Raji (cell line): ENCODE data around the gene IKBIP.

ENCODE experiments used
- POLR2A ChIP-seq: IDR thresholded peaks from 2 replicates; pipeline ENCODE4 v1.6.1; 2011; ENCODE audit warnings: low read depth, low read length, control low read depth; ENCODE audit not compliant: insufficient read depth

IKBIP gene

DNA sequence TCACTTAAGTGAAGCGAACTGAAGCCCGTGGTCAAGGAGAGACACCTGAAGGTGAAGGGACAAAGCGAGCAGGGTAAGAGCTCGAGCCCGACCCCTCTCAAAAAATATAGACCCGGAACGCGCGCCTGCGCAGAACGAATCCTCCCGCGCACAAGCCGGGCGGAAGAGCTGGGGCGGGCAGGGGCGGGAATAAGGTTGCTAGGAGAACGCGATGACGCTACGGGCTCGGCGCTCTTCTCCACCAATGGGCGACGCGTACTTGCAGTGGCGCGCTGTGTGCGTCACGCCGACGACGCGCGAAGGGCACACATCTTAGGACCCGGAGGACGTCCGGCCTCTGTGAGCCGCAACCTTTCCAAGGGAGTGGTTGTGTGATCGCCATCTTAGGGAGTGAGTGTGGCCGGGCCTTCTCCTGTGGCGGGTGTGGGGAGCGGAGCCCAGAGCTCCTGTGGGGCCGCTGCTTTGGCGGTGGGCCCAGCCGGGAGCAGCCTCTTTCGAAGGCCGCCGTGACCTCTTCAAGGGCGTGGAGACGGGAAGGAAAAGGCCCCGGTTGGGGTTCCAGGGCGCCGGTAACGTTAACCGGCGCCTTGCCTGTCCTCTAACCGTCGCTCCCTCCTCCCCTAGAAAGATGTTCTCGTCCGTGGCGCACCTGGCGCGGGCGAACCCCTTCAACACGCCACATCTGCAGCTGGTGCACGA, 51.1 kb downstream of the IKBIP start, which contains the start of gene SLC25A3:
Gene SLC25A3, plus strand, starts transcription at position 336 of the 699 bp plus-strand sequence. Its CDS starts 293 bp downstream, at position 629.
- peak; percentile 100 for TF ChIP-seq POLR2A

DNA sequence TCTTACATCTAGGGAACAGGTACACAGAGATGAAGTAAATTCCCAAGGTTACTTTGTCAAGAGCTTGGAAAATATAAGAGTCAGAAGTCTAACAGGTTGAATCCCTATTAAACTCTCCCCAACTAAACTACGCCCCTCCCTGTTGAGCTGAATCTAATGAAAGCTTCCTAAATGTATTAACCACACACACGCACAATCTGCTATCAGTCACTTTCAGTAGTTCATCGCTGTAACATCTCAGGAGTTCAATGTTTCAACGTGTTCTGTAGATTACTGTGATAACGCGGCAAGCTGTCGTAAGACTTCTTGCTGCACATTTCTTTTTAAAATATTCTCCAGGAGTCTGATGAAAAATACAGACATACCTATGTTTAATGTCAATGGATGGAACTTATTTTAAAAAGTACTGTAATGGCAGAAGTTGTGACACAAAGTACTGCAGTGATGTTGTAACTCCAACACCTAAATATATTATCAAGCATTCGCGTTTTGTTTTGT, 51.7 kb downstream of the IKBIP start:
- no peak for TF ChIP-seq POLR2A

GRCh38 chr12:98591209-98591608, 53.4 kb downstream of the IKBIP start:
- no peak for TF ChIP-seq POLR2A

- TF ChIP-seq POLR2A = no peak
Observed at GRCh38 chr12:98587084-98587483, 57.5 kb downstream of the IKBIP start.

GRCh38 chr12:98582093-98582492, 62.5 kb downstream of the IKBIP start:
- no peak for TF ChIP-seq POLR2A

GRCh38 chr12:98581101-98581500, 63.5 kb downstream of the IKBIP start:
- TF ChIP-seq POLR2A = no peak

DNA sequence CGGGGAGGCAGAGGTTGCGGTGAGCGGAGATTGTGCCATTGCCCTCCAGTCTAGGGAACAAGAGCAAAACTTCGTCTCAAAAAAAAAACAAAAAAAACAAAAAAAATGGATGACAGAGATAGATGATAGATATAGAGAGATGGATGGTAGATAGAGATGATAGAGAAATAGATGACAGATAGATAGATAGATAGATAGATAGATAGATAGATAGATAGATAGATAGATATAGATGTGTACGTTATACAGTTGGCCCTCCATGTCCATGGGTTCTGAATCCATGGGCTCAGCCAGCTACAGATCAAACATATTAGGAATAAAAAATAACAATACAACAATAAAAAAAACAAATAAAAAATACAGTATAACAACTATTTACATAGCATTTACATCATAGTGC, 63.9 kb downstream of the IKBIP start:
- TF ChIP-seq POLR2A = no peak

DNA sequence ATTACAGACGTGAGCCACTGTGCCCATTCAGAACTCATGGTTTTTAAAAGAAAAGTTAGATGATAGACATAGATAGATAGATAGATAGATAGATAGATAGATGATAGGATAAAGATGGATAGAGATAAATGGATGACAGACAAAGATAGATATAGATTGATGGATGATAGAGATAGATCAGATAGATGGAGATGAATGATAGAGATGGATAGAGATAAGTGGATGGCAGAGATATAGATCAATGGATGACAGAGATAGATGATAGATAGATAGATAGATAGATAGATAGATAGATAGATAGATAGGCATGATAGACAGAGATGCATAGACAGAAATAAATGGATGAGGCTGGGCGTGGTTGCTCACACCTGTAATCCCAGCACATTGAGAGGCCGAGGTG, 64.8 kb downstream of the IKBIP start:
- TF ChIP-seq POLR2A = no peak

- TF ChIP-seq POLR2A = no peak
Observed at GRCh38 chr12:98579347-98579746, 65.2 kb downstream of the IKBIP start.

DNA sequence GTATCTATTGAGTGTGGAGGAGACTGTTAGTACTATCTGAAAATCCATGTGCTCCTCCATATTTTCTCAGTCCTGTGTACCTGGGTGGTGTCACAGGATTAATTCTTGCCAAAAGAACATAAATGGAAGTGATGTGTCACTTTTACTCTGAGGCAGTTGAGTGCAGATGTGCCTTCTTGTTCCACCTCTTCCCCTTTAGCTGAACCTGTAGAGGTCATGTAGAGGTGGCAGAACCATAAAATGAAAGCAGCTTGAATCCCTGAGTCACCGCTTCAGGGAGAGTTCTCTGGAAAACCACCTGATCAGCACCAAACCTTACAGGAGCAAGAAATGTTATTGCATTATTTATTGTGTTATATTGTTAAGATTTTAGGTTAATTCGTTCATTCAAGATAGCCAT, 65.8 kb downstream of the IKBIP start:
- no peak for TF ChIP-seq POLR2A

DNA sequence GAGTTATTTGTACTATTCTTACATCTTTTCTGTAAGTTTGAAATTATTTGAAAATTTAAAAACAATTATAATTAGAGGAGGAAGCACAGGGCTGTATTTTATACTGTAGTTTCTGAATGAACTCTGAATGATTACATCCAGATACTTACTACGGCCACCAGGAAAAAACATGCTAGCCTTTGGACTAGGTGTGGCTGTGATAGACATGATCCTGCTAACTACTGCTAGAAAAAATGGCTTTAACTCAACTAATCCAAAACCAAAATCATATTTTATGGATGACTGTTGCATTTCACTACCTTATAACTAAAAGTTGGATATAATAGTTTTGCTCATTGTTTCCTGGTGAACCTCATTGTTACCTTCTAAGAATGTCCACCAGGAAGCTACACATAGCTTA, 66.2 kb downstream of the IKBIP start:
- TF ChIP-seq POLR2A = no peak

DNA sequence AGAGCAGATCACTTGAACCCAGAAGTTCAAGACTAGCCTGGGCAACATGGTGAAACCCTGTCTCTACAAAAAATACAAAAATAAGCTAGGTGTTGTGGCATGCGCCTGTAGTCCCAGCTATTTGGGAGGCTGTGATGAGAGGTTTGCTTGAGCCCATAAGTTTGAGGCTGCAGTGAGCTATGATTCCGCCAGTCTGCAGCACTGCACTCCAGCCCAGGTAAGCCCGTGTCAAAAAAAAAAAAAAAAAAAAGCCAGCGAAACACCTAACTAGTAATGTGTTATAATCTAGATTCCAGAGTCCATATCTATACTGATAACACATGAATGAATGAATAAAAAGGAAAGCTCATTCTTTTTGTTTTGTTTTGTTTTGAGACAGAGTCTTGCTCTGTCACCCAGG, 69.6 kb downstream of the IKBIP start:
- no peak for TF ChIP-seq POLR2A
